GM12874 (cell line): ENCODE results near the gene SURF6.

ENCODE experiments used
- TF ChIP-seq, protein P1 (sequence below): IDR thresholded peaks from 2 replicates; pipeline ENCODE4 v1.5.1; 2011; ENCODE audit warnings: low read depth, mild to moderate bottlenecking, control low read depth, low read length, moderate library complexity; ENCODE audit not compliant: insufficient read depth

Gene SURF6

DNA sequence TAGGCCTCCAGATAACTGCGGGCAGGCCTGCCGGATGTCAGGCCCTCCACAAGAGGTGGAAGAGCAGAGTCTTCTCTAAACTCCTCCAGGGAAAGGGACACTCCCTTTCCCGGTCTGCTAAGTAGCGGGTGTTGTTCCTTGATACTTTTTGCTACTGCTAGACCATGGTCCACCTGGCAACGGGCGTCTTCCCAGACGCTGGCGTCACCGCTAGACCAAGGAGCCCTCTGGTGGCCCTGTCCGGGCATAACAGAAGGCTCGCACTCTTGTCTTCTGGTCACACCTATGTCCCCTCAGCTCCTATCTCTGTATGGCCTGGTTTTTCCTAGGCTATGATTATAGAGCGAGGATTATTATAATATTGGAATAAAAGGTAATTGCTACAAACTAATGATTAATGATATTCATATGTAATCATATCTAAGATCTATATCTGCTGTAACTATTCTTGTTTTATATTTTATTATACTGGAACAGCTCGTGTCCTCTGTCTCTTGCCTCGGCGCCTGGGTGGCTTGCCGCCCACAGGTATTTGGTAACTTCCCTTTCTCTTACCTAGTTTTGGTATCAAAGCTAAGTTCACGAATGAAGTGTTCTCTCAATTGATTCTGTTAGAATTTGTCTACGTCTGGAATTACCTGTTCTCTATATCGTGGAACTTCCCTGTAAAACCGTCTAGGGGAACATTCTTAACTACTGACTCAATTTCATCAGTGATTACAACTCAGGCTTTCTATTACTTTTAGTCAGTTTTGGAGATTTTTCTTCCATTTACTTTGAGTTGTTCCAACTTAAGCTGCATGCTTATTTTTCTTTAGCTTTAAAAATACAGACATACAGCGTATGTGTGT lies 6.5 kb downstream of the SURF6 start:
- TF ChIP-seq, protein P1, sequence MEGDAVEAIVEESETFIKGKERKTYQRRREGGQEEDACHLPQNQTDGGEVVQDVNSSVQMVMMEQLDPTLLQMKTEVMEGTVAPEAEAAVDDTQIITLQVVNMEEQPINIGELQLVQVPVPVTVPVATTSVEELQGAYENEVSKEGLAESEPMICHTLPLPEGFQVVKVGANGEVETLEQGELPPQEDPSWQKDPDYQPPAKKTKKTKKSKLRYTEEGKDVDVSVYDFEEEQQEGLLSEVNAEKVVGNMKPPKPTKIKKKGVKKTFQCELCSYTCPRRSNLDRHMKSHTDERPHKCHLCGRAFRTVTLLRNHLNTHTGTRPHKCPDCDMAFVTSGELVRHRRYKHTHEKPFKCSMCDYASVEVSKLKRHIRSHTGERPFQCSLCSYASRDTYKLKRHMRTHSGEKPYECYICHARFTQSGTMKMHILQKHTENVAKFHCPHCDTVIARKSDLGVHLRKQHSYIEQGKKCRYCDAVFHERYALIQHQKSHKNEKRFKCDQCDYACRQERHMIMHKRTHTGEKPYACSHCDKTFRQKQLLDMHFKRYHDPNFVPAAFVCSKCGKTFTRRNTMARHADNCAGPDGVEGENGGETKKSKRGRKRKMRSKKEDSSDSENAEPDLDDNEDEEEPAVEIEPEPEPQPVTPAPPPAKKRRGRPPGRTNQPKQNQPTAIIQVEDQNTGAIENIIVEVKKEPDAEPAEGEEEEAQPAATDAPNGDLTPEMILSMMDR, result peak; percentile 28; the same call in 1 of the 2 replicates

DNA sequence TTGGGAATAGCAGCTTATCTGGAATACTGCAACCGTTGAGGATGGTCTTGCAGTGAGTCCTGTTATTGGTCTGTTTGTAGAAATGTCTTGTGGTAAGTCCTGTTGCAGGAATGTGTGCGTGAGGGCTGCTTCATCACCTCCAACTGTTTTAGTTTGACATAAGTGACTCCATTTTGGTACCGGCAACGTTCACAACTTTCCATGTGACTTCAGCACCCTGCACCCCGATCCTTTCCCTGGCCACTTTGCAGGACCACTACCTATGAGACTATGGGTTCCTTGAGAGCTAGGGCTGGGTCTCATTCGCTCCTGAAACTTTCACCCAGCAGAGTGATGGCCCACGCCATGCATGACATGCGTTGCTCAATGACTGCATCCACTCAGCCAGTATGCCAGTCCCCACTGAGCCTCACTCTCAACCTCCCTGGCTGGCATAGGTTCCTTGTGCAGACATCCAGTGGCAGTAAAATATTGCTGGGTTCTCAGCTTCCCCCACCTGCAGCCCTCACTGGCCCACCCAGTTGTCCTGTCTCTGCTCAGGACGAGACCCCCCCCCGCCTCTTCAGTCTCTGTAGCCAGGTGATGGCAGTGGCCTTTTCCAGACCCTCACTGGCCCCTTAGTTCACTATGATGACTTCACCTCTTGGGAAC lies 8.0 kb downstream of the SURF6 start:
- TF ChIP-seq, protein P1, result no peak

DNA sequence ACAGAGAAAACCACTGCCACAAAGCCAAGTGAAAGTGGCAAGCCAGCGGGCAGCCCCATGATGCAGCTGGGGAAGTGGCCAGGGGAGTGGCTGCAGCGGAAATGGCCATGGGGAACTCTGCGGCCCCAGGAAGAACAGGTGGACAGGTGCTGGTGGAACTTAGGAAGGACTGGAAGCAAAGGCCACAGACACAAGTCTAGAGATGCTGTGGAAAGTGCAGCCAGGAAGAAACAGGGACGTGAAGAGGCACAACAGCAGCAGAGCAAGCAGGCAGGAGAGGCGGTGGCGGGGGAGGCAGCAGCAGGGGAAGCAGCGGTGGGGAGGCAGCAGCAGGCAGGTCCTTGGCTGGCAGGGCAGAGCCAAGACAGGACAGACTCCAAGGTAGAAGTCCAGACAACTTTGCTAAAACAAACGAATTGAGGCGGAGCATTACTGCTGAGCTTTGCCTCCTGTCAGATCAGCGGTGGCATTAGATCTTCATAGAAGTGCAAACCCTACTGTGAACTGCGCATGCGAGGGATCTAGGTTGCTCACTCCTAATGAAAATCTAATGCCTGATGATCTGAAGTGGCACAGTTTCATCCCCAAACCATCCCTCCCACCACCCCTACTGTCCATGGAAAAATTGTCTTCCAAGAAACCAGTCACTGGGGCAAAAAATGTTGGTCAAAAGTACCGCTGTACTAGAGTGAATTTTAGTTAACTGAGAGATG lies 11.8 kb downstream of the SURF6 start:
- TF ChIP-seq, protein P1, result no peak

DNA sequence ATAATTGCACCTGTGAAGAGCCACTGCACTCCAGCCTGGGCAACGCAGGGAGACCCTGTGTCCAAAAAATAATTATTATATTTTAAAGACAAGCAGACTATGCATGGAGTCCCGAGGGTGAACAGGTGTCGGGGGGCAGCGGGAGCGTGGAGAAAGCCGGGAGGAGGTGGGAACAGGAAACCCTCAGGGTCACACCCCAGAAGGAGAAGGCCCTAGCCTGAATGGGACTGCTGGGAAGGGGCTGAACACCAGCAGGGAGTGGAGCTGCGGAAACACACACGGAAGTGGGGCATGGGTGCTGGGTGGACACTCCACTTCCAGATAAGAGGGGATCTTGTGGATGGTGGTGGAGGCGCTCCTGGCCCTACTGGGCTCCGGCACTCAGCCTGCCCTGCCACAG lies 12.8 kb downstream of the SURF6 start:
- TF ChIP-seq, protein P1, result no peak

DNA sequence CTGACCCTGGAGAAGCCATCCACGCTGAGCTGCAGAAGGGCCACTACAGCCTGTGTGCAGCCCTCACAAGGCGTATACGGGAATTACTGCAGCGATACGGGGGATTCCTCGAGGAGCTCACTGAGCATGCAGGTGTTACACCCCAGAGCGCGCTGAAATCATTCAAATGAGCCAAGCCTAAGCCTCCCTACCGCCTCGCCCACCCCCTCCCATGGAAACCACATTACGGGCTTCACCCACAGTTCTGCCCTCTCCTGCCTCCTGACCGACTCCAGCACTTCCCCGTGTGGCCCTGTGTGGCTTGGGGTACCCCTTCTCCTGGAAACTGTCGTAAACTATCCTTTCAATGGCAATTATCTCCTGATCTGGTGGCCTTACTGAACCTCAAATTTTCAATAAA lies 13.3 kb downstream of the SURF6 start:
- TF ChIP-seq, protein P1, result no peak

DNA sequence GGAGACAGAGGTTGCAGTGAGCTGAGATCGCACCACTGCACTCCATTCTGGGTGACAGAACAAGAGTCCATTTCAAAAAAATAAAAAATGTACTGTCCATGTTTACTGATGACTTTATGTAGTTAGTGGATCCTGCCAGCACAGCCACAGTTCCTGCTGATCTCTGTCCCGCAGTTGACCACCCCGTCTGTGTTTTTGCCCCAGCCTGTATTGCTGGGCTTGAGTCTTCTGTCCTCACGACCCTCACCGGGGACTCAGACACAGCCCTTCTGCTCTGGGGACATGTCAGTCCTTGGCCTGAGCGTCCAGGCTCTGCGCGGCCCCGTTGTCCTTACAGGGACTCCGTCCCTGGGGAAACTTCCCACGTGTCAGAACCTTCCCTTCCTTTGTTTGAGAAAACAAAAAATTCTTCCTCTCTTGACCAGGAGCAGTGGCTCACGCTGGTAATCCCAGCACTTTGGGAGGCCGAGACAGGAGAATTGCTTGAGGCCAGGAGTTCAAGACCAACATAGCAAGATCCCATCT lies 14.5 kb downstream of the SURF6 start:
- TF ChIP-seq, protein P1, result no peak

DNA sequence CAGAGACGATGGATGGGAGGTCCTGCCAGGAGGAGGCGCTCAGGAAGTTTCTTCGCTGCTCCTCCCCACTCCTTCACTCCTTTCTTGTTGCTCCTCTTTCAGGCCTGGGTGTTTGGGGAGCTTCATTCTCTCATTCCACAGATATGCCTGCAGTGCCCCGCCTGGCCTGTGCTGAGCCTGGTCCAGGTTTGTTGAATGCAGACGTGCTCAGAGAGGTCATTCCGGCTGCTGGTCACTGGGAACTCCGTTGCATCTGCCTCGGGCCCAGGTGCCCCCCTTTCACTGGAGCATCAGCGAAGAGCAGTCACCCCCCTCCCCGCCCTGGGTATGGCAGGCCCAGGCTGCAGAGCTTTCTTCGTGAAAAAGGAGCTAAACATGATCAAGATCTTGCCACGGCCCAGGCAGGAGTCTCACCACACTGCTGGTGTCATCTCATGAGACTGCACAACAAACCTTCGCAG lies 15.5 kb downstream of the SURF6 start:
- TF ChIP-seq, protein P1, result no peak
